A549 (cell line): ENCODE data around the gene ADAMTS12.
"Not testable (repeated sequence)": the region's sequence is repeated elsewhere in the genome, so short reads cannot be mapped to it uniquely, and the experiment has no call there.

Experiments used
- EP300 ChIP-seq, 2 experiments: fragments of >200 bp; sonication (Bioruptor Twin); formaldehyde crosslinking; IDR thresholded peaks; 2 replicates in 1 of 2; 3 replicates in 1 of 2; pipeline ENCODE4 v1.6.1; 2016 to 2017
- JUN ChIP-seq, 2 experiments: fragments of >200 bp; sonication (Bioruptor Twin); formaldehyde crosslinking; IDR thresholded peaks; 2 replicates in 1 of 2; 3 replicates in 1 of 2; pipeline ENCODE4 v1.6.1; 2016 to 2017
- MAFK ChIP-seq: fragments of 450-650 bp; IDR thresholded peaks from 2 replicates; pipeline ENCODE4 v1.6.1; 2014; ENCODE audit not compliant: partially characterized antibody
- POLR2A ChIP-seq: IDR thresholded peaks from 2 replicates; pipeline ENCODE4 v1.6.1; 2012; ENCODE audit warnings: mild to moderate bottlenecking, low read length
- RAD21 ChIP-seq, 2 experiments: fragments of >200 bp in 1 of 2; sonication (Bioruptor Twin) in 1 of 2; formaldehyde crosslinking in 1 of 2; IDR thresholded peaks in 1 of 2; conservative IDR thresholded peaks in 1 of 2; 2 replicates in 1 of 2; 3 replicates in 1 of 2; pipeline ENCODE4 v1.6.1; 2012 to 2018; ENCODE audit warnings: inconsistent platforms in 1 of 2
- ZFP36 ChIP-seq: fragments of 450-650 bp; IDR thresholded peaks from 2 replicates; pipeline ENCODE4 v1.6.1; 2014; ENCODE audit warnings: borderline replicate concordance; ENCODE audit not compliant: partially characterized antibody
- ZSCAN20 ChIP-seq: fragments of 250-450 bp; sonication (Bioruptor Pico); IDR thresholded peaks from 2 replicates; pipeline ENCODE4 v1.8.0; 2022; ENCODE audit warnings: mild to moderate bottlenecking, moderate library complexity
- TF ChIP-seq, protein P1 (sequence below): fragments of >200 bp; sonication (Bioruptor Twin); formaldehyde crosslinking; IDR thresholded peaks from 3 replicates; pipeline ENCODE4 v1.5.1; 2016
- TF ChIP-seq, protein P2 (sequence below): fragments of 200-600 bp; sonication (generic); IDR thresholded peaks from 2 replicates; pipeline ENCODE4 v1.6.1; 2016; ENCODE audit warnings: antibody characterized with exemption, mild to moderate bottlenecking, moderate library complexity

DNA sequence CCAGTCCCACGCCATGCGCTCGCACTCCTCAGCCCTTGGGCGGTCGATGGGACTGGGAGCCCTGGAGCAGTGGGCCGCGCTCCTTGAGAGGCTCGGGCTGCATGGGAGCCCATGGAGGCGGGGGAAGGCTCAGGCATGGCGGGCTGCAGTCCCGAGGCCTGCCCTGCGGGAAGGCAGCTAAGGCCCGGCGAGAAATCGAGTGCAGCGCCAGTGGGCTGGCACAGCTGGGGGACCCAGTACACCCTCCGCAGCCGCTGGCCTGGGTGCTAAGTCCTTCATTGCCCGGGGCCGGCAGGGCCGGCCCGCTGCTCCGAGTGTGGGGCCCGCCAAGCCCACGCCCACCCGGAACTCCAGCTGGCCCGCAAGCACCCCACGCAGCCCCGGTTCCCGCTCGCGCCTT is 376.4 kb downstream of the ADAMTS12 start:
- TF ChIP-seq, protein P1, sequence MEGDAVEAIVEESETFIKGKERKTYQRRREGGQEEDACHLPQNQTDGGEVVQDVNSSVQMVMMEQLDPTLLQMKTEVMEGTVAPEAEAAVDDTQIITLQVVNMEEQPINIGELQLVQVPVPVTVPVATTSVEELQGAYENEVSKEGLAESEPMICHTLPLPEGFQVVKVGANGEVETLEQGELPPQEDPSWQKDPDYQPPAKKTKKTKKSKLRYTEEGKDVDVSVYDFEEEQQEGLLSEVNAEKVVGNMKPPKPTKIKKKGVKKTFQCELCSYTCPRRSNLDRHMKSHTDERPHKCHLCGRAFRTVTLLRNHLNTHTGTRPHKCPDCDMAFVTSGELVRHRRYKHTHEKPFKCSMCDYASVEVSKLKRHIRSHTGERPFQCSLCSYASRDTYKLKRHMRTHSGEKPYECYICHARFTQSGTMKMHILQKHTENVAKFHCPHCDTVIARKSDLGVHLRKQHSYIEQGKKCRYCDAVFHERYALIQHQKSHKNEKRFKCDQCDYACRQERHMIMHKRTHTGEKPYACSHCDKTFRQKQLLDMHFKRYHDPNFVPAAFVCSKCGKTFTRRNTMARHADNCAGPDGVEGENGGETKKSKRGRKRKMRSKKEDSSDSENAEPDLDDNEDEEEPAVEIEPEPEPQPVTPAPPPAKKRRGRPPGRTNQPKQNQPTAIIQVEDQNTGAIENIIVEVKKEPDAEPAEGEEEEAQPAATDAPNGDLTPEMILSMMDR = not testable (repeated sequence)
- TF ChIP-seq, protein P2, sequence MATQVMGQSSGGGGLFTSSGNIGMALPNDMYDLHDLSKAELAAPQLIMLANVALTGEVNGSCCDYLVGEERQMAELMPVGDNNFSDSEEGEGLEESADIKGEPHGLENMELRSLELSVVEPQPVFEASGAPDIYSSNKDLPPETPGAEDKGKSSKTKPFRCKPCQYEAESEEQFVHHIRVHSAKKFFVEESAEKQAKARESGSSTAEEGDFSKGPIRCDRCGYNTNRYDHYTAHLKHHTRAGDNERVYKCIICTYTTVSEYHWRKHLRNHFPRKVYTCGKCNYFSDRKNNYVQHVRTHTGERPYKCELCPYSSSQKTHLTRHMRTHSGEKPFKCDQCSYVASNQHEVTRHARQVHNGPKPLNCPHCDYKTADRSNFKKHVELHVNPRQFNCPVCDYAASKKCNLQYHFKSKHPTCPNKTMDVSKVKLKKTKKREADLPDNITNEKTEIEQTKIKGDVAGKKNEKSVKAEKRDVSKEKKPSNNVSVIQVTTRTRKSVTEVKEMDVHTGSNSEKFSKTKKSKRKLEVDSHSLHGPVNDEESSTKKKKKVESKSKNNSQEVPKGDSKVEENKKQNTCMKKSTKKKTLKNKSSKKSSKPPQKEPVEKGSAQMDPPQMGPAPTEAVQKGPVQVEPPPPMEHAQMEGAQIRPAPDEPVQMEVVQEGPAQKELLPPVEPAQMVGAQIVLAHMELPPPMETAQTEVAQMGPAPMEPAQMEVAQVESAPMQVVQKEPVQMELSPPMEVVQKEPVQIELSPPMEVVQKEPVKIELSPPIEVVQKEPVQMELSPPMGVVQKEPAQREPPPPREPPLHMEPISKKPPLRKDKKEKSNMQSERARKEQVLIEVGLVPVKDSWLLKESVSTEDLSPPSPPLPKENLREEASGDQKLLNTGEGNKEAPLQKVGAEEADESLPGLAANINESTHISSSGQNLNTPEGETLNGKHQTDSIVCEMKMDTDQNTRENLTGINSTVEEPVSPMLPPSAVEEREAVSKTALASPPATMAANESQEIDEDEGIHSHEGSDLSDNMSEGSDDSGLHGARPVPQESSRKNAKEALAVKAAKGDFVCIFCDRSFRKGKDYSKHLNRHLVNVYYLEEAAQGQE = not testable (repeated sequence)
- TF ChIP-seq JUN (IDR thresholded peaks at IDR 0.05); MAFK; POLR2A; ZSCAN20; ZFP36; EP300 (IDR thresholded peaks at IDR 0.05); RAD21 (conservative IDR thresholded peaks at IDR 0.05 in 1 of 2, IDR thresholded peaks at IDR 0.05 in 1 of 2): not testable (repeated sequence)
